ENCODE data around the gene TSPAN12. TPM values are rescaled to one million over a fixed set of nuclear protein-coding genes. Genes with fewer than 3 reads are reported as not detected.

The TSPAN12 gene
- total RNA-seq, 1 donor from 2014 or later, result 18.8 TPM

DNA sequence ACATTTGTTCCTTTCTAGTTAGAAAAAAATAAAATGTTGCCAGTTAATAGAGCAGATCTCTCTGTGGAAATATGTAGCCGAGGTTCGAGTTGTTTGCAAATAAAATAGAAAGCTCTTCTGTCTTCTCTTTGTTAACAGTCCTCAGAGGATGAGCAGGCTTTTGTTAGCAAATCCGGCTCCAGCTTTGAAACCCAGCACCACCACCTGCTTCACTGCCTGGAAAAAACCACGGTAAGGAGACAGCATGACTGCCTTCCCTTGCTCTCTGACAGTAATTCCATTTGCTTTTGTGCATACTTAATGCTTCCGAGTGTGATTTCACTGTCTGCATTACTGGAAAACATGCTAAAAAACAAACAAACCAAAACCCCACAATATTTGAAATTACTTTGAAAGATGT is 115.6 kb downstream of the TSPAN12 start:
- no peak for DNase-seq (ENCODE audit: low spot score)

- no peak for DNase-seq (ENCODE audit: low spot score)
Measured at GRCh38 chr7:120741371-120742042, 116.4 kb downstream of the TSPAN12 start.

GRCh38 chr7:120740348-120740747 is 117.6 kb downstream of the TSPAN12 start:
- DNase-seq (ENCODE audit: low spot score), result no peak

- DNase-seq (ENCODE audit: low spot score), result no peak
Measured at GRCh38 chr7:120738816-120739215, 119.1 kb downstream of the TSPAN12 start.

Other genes starting within 250 kb of the TSPAN12 start
- gene ING3, start 92.6 kb upstream of the TSPAN12 start, total RNA-seq, result 21.7 TPM
- gene CPED1, start 130.6 kb upstream of the TSPAN12 start, total RNA-seq, result 61.4 TPM

All from ureter (tissue), 1 donor.